Mucosa of descending colon (tissue), 3 donors: Measurements from ENCODE around the gene CEP68. TPM values are rescaled to one million over a fixed set of nuclear protein-coding genes. Genes with fewer than 3 reads are reported as not detected.
"Not testable (repeated sequence)": the region's sequence is repeated elsewhere in the genome, so short reads cannot be mapped to it uniquely, and the experiment has no call there.

Experiments
- ATAC-seq: fragments of 200-7000 bp; cut with Tn5 transposase; one replicate; pipeline ENCODE4 v1.9.1; 2020; ENCODE audit warnings: mild to moderate bottlenecking, moderate library complexity
- DNase-seq, 3 donors: peaks; one replicate each; pipeline ENCODE4 v3.0.0-alpha.2; 2020
- H3K36me3 ChIP-seq: fragments of 200-600 bp; one replicate; pipeline ENCODE4 v1.8.0; 2021; ENCODE audit warnings: low read depth, mild to moderate bottlenecking
- H3K4me1 ChIP-seq: fragments of 200-600 bp; one replicate; pipeline ENCODE4 v1.8.0; 2021; ENCODE audit warnings: low read depth, mild to moderate bottlenecking
- H3K4me3 ChIP-seq: fragments of 200-600 bp; one replicate; pipeline ENCODE4 v1.8.0; 2021; ENCODE audit warnings: mild to moderate bottlenecking
- H3K9me3 ChIP-seq: fragments of 200-600 bp; one replicate; pipeline ENCODE4 v1.8.0; 2021; ENCODE audit warnings: mild to moderate bottlenecking
- intact Hi-C, 2 donors: fragments of 100-400 bp; cut with DNase I in 1 of 2; cut with micrococcal nuclease in 1 of 2; formaldehyde crosslinking; loops; one replicate each; pipeline versions ENCODE4 v1.11.0 to v1.11.1; 2022; cut with DNase I, micrococcal nuclease
- total RNA-seq, 3 donors: library from RNA; stranded (reverse); fragmentation: NEBNext Ultra II Directional in 2 of 3; extraction: Animal tissue kit (Norgen Biotek cat#: 25700) in 2 of 3; gene quantifications; one replicate each; pipeline versions ENCODE4 v1.2.1 to v1.2.4, GENCODE V29; 2021 to 2023
- TF ChIP-seq, protein P1 (sequence below): fragments of 200-600 bp; IDR thresholded peaks from one replicate; pipeline ENCODE4 v1.8.0; 2022; ENCODE audit warnings: antibody characterized with exemption, mild to moderate bottlenecking
- donor health status: DM: no; HTN: no; CAD: no; lungs with moderate emphysema.
- donor health status: DM: no; HTN: no; CAD: no.
- donor health status: DM: no; HTN: yes; CAD: no.

Gene CEP68
- total RNA-seq, 3 donors from 2014 or later: 8.9 to 30.9 (median 13.2) TPM

DNA sequence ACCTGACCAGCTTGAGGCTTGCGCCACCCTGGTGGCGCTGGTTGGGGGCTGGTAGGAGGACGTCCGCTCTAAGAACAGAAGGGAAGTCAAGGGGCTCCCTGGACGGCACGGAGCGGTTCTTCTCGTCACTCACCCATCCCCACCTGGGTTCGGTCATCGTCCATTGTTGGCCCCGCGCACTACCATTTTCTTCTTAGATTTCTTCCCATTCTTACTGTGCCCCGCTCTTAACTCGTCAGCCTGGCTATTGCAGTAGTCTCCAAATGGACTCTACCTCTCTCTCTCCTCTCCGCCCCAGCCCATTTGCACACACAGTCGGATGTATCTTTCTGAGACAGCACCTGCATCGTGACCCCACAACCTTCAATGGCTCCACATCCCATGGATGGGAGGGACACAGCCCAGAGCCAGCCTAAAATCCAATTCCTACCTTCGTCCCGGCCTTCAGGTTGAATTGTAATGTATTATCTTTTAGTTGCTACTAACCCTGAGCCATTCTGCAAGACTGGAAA, 74.5 kb downstream of the CEP68 start:
- TF ChIP-seq, protein P1, sequence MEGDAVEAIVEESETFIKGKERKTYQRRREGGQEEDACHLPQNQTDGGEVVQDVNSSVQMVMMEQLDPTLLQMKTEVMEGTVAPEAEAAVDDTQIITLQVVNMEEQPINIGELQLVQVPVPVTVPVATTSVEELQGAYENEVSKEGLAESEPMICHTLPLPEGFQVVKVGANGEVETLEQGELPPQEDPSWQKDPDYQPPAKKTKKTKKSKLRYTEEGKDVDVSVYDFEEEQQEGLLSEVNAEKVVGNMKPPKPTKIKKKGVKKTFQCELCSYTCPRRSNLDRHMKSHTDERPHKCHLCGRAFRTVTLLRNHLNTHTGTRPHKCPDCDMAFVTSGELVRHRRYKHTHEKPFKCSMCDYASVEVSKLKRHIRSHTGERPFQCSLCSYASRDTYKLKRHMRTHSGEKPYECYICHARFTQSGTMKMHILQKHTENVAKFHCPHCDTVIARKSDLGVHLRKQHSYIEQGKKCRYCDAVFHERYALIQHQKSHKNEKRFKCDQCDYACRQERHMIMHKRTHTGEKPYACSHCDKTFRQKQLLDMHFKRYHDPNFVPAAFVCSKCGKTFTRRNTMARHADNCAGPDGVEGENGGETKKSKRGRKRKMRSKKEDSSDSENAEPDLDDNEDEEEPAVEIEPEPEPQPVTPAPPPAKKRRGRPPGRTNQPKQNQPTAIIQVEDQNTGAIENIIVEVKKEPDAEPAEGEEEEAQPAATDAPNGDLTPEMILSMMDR: no peak
- ATAC-seq (peak; percentile 57), DNase-seq (no peak)
- intact Hi-C loops: no loop called here
- peak overlapping the region; percentile 67 for H3K4me3 ChIP-seq
- H3K4me1 ChIP-seq: peaks cover 31% of the 10 kb centered on the region
- H3K36me3 ChIP-seq: peaks cover 3% of the 10 kb centered on the region
- no peaks in the 10 kb centered on the region for H3K9me3 ChIP-seq

DNA sequence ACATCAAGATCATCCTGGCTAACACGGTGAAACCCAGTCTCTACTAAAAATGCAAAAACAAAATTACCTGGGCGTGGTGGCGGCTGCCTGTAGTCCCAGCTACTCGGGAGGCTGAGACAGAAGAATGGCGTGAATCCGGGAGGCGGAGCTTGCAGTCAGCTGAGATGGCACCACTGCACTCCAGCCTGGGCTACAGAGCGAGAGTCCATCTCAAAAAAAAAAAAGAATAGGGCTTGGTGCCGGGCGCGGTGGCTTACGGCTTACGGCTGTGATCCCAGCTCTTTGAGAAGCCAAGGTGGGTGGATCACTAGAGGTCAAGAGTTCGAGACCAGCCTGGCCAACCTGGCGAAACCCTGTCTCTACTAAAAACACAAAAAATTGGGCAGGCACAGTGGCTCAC, 76.7 kb downstream of the CEP68 start:
- H3K36me3 ChIP-seq, intact Hi-C loops, H3K4me3 ChIP-seq, DNase-seq, H3K9me3 ChIP-seq, ATAC-seq: not testable (repeated sequence)
- peaks cover 10% of the 10 kb centered on the region for H3K4me1 ChIP-seq

DNA sequence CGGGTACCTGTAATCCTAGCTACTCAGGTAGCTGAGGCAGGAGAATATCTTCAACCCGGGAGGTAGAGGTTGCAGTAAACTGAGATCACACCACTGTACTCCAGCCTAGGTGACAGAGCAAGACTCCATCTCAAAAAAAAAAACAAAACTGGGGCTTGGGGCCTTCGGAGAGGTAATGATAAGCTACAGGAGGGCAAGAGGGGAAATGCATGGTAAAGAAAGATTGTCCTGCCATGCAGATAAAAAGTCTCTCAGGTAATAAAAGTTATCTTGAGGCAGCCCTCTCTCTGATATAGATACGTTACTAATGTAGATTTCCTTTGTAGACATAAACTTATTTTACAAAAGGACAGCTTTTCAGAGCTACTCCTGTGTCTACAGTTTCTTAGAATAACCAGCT, 77.4 kb downstream of the CEP68 start:
- TF ChIP-seq, protein P1: no peak
- H3K36me3 ChIP-seq: peaks cover 3% of the 10 kb centered on the region
- H3K4me3 ChIP-seq: no peak overlapping the region
- DNase-seq: no peak
- ATAC-seq: no peak
- H3K4me1 ChIP-seq: peaks cover 3% of the 10 kb centered on the region
- no peaks in the 10 kb centered on the region for H3K9me3 ChIP-seq
- intact Hi-C loops: no loop called here

DNA sequence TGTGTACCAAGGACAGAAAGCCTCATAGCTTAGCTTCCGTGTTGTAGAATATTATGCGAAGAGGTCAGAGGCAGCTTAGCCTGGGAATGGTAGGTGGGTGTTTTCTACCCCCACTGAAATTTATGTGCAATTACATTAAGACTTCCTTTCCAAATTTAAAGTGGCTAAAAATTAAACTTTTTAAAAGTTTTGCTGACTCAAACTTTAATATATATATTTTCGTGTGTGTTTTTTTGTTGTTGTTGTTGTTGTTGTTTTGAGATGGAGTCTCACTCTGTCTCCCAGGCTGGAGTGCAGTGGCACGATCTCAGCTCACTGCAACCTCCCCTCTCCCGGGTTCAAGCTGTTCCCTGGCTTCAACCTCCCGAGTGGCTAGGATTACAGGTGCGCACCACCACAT, 77.9 kb downstream of the CEP68 start:
- TF ChIP-seq, protein P1: no peak
- intact Hi-C loops: no loop called here
- no peak for ATAC-seq
- no peak for DNase-seq
- H3K9me3 ChIP-seq: no peaks in the 10 kb centered on the region
- H3K4me3 ChIP-seq: no peak overlapping the region
- peaks cover 3% of the 10 kb centered on the region for H3K36me3 ChIP-seq
- peaks cover 2% of the 10 kb centered on the region for H3K4me1 ChIP-seq

DNA sequence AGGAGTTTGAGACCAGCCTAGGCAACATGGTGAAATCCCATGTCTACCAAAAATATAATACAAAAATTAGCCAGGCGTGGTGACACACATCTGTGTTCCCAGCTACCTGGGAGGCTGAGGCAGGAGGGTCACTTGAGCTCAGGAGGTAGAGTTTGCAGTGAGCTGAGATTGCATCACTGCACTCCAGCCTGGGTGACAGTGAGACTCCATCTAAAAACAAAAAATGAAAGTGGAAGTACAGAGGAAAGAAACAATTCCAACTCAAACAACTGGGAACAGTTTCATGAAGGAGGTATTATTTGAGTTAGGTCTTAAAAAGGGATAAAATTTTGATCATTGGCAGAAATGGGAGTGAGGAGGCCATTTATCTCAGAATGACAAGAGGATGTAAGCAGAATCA, 80.0 kb downstream of the CEP68 start:
- no peak for ATAC-seq
- H3K4me1 ChIP-seq: peaks cover under 1% of the 10 kb centered on the region
- DNase-seq: no peak
- no peak overlapping the region for H3K4me3 ChIP-seq
- intact Hi-C loops: no loop called here
- H3K36me3 ChIP-seq: no peaks in the 10 kb centered on the region
- no peaks in the 10 kb centered on the region for H3K9me3 ChIP-seq
- TF ChIP-seq, protein P1: no peak

Other genes starting within 250 kb of the CEP68 start
- 10 to 100 TPM in 1 of 3 donors, 1 to 10 TPM in 2; 8.2 to 14.7 (median 8.4) TPM for gene SLC1A4, start 67.0 kb upstream of the CEP68 start, total RNA-seq
- gene RAB1A, start 73.7 kb downstream of the CEP68 start, total RNA-seq: 100 to 1,000 TPM; 144 to 165 (median 151) TPM
- 100 to 1,000 TPM; 235 to 273 (median 268) TPM for gene ACTR2, start 171.4 kb downstream of the CEP68 start, total RNA-seq